IMR-90 (cell line): ENCODE data around the gene CRCP. TPM values are rescaled to one million over a fixed set of nuclear protein-coding genes. Genes with fewer than 3 reads are reported as not detected.
A peak's percentile ranks its signal among the peaks of the same experiment; 100 is the strongest.

Experiments used
- ATAC-seq: fragments of 200-7000 bp; cut with Tn5 transposase; 2 replicates; pipeline ENCODE4 v1.9.1; 2020; ENCODE audit warnings: low read depth, mild to moderate bottlenecking, moderate library complexity
- BruUV-seq: library from RNA; stranded (reverse); fragments of 400-500 nt; replicated peaks from 2 replicates; lab custom pipeline; 2021; lab: Mats Ljungman, UMichigan
- CTCF ChIA-PET: fragments of 300-600 bp; formaldehyde crosslinking; extraction: SDS; loops from one replicate; lab custom pipeline; 2021; ENCODE audit warnings: antibody characterized with exemption; lab: Yijun Ruan, JAX
- POLR2A ChIA-PET: fragments of 300-600 bp; sonication (Branson Sonifier 250); formaldehyde crosslinking; loops from one replicate; lab custom pipeline; 2022; ENCODE audit warnings: antibody characterized with exemption; ENCODE audit not compliant: unreplicated experiment; lab: Charles Lee
- DNase-seq: peaks from one replicate; pipeline ENCODE4 v3.0.0; 2013
- H2AFZ ChIP-seq: replicated peaks from 2 replicates; pipeline ENCODE3; 2013; ENCODE audit warnings: low read length, mild to moderate bottlenecking; ENCODE audit not compliant: poor library complexity
- H2AK5ac ChIP-seq: 2 replicates; pipeline ENCODE4 v1.6.1; 2013; ENCODE audit warnings: low read depth, low read length, inconsistent platforms
- H2AK9ac ChIP-seq: replicated peaks from 2 replicates; pipeline ENCODE3; 2013; ENCODE audit warnings: mild to moderate bottlenecking, low read depth, low read length, moderate library complexity; ENCODE audit not compliant: poor library complexity
- H2BK120ac ChIP-seq: 2 replicates; pipeline ENCODE4 v1.6.1; 2013; ENCODE audit warnings: low read depth, low read length, inconsistent platforms
- H2BK15ac ChIP-seq: 3 replicates; pipeline ENCODE4 v1.6.1; 2013; ENCODE audit warnings: low read depth, low read length, inconsistent platforms
- H2BK20ac ChIP-seq: 2 replicates; pipeline ENCODE4 v1.6.1; 2013; ENCODE audit warnings: low read depth, mild to moderate bottlenecking, inconsistent platforms, low read length, moderate library complexity
- H2BK5ac ChIP-seq: 2 replicates; pipeline ENCODE4 v1.6.1; 2013; ENCODE audit warnings: mild to moderate bottlenecking, low read depth, low read length, inconsistent platforms; ENCODE audit not compliant: poor library complexity, severe bottlenecking
- H3K14ac ChIP-seq: replicated peaks from 2 replicates; pipeline ENCODE4 v1.6.1; 2013; ENCODE audit warnings: low read depth, low read length, inconsistent platforms
- H3K18ac ChIP-seq: 2 replicates; pipeline ENCODE4 v1.6.1; 2013; ENCODE audit warnings: low read depth, low read length, control low read depth
- H3K23ac ChIP-seq: 2 replicates; pipeline ENCODE4 v1.6.1; 2013; ENCODE audit warnings: low read depth, low read length, inconsistent platforms
- H3K27ac ChIP-seq: 2 replicates; pipeline ENCODE4 v1.5.1; 2013; ENCODE audit warnings: mild to moderate bottlenecking, control low read depth, low read length; ENCODE audit not compliant: insufficient read depth
- H3K27me3 ChIP-seq: 2 replicates; pipeline ENCODE4 v1.6.1; 2013; ENCODE audit warnings: low read length; ENCODE audit not compliant: control insufficient read depth, insufficient read depth
- H3K36me3 ChIP-seq: 2 replicates; pipeline ENCODE4 v1.6.1; 2013; ENCODE audit warnings: low read length, mixed read lengths; ENCODE audit not compliant: control insufficient read depth, insufficient read depth
- H3K4ac ChIP-seq: 2 replicates; pipeline ENCODE4 v1.6.1; 2013; ENCODE audit warnings: low read depth, low read length, inconsistent platforms
- H3K4me1 ChIP-seq: 2 replicates; pipeline ENCODE4 v1.6.1; 2013; ENCODE audit warnings: low read length, mixed read lengths; ENCODE audit not compliant: control insufficient read depth, insufficient read depth
- H3K4me2 ChIP-seq: 2 replicates; pipeline ENCODE4 v1.6.1; 2013; ENCODE audit warnings: low read depth, mild to moderate bottlenecking, control low read depth, low read length, moderate library complexity
- H3K4me3 ChIP-seq: 2 replicates; pipeline ENCODE4 v1.5.1; 2013; ENCODE audit warnings: low read depth, mild to moderate bottlenecking, control low read depth, low read length, moderate library complexity; ENCODE audit not compliant: insufficient read depth
- H3K56ac ChIP-seq: 2 replicates; pipeline ENCODE4 v1.6.1; 2013; ENCODE audit warnings: low read length, inconsistent platforms; ENCODE audit not compliant: insufficient read depth; ENCODE audit errors: extremely low read depth
- H3K79me1 ChIP-seq, 2 experiments: 2 replicates each; pipeline ENCODE4 v1.6.1; 2013; ENCODE audit warnings: low read length in 2 of 2, inconsistent platforms in 1 of 2, low read depth in 1 of 2
- H3K9ac ChIP-seq: 2 replicates; pipeline ENCODE4 v1.6.1; 2013; ENCODE audit warnings: low read depth, low read length, control low read depth
- H3K9me1 ChIP-seq: 2 replicates; pipeline ENCODE4 v1.6.1; 2013; ENCODE audit warnings: low read length, inconsistent platforms; ENCODE audit not compliant: insufficient read depth
- H3K9me3 ChIP-seq: 2 replicates; pipeline ENCODE4 v1.6.1; 2013; ENCODE audit warnings: low read length; ENCODE audit not compliant: control insufficient read depth, insufficient read depth
- H4K20me1 ChIP-seq: 2 replicates; pipeline ENCODE4 v1.6.1; 2013; ENCODE audit warnings: low read length, inconsistent platforms; ENCODE audit not compliant: insufficient read depth
- H4K5ac ChIP-seq: 2 replicates; pipeline ENCODE4 v1.6.1; 2013; ENCODE audit warnings: mild to moderate bottlenecking, low read depth, low read length, control low read depth
- H4K8ac ChIP-seq, 2 experiments: 2 replicates each; pipeline ENCODE4 v1.6.1; 2013; ENCODE audit warnings: low read depth in 2 of 2, low read length in 2 of 2, control low read depth in 1 of 2, inconsistent platforms in 1 of 2
- H4K91ac ChIP-seq: 2 replicates; pipeline ENCODE4 v1.6.1; 2013; ENCODE audit warnings: low read depth, low read length, inconsistent platforms; ENCODE audit not compliant: insufficient read depth
- ELK1 ChIP-seq: fragments of 150-350 bp; IDR thresholded peaks from 2 replicates; pipeline ENCODE4 v1.6.1; 2016; ENCODE audit warnings: low read depth, mild to moderate bottlenecking, low read length, moderate library complexity, borderline replicate concordance
- MAFK ChIP-seq: IDR thresholded peaks from 2 replicates; pipeline ENCODE4 v1.6.1; 2012; ENCODE audit warnings: low read depth, low read length, improper control_type of control experiment
- POLR2A ChIP-seq: IDR thresholded peaks from 2 replicates; pipeline ENCODE4 v1.6.1; 2012; ENCODE audit warnings: mild to moderate bottlenecking, low read depth, low read length
- WGBS, 2 experiments: methylation state at CpG; one replicate each; pipeline versions ENCODE4 v1.1.5 to v1.1.7; 2013; ENCODE audit warnings: missing lambda C conversion rate in 2 of 2; ENCODE audit not compliant: insufficient read length in 1 of 2; ENCODE audit errors: extremely low coverage in 2 of 2; 5-methylcytosine and 5-hydroxymethylcytosine counted together
- dilution Hi-C: fragments of 300-500 bp; cut with HindIII; formaldehyde crosslinking; loops from one replicate; pipeline ENCODE4 v1.14.3; 2018; ENCODE audit warnings: low sequenced_read_pairs; ENCODE audit not compliant: unreplicated experiment
- in situ Hi-C: fragments of 300-500 bp; cut with MboI; formaldehyde crosslinking; loops from 3 replicates; pipeline ENCODE4 v1.14.3; 2019; ENCODE audit warnings: low sequenced_read_pairs, inconsistent platforms, mixed read lengths
- intact Hi-C: fragments of 100-400 bp; cut with micrococcal nuclease; formaldehyde crosslinking; loops from 2 replicates; pipeline ENCODE4 v1.10.0; 2022
- polyA plus RNA-seq, 3 experiments: library from polyadenylated mRNA; depleted of rRNA; stranded (reverse); fragments of >200 nt; gene quantifications; 2 replicates each; pipeline ENCODE4 v1.2.3, GENCODE V29; 2012; ENCODE audit warnings: low replicate concordance in 1 of 3
- total RNA-seq: library from RNA; depleted of rRNA; stranded (reverse); fragments of >200 nt; gene quantifications from 2 replicates; pipeline ENCODE4 v1.2.3, GENCODE V29; 2012

Gene CRCP
- total and polyA plus RNA-seq, 2 of the 4 experiments (the other 2 are of a cell fraction), result 22.9 to 37.5 TPM

DNA sequence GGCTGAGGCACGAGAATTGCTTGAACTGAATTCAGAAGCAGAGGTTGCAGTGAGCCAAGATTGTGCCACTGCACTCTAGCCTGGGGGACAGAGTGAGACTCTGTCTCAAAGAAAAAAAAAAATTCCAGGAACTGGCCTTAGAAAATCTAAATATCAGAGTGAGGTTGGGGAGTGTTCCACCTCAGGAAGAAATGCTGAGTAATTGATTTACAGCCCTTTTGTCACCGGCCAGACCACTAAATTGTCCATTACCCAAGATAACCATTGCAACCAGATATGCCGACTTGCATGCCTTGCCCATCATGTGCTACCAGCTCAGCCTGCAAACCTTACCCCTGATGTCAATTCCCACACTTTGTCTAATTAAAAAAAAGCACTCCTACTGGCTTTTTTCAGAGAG lies 42.4 kb downstream of the CRCP start:
- H2AK5ac ChIP-seq, result no peak overlapping the region
- in situ Hi-C loops (no loop called here), intact Hi-C loops (no loop called here), dilution Hi-C loops (no loop called here)
- H3K56ac ChIP-seq, result no peak overlapping the region
- H4K8ac ChIP-seq, result no peak overlapping the region
- no TSS peak for BruUV-seq
- H3K9me1 ChIP-seq, result peaks cover 5% of the 10 kb centered on the region; the same call in 1 of the 2 replicates
- H3K27me3 ChIP-seq, result no peaks in the 10 kb centered on the region
- no peak for DNase-seq
- no peak overlapping the region for H3K23ac ChIP-seq
- H3K14ac ChIP-seq, result no peak overlapping the region
- no peak overlapping the region for H2AFZ ChIP-seq
- no peak overlapping the region for H3K27ac ChIP-seq
- H2BK5ac ChIP-seq, result no peak overlapping the region
- H3K4ac ChIP-seq, result no peak overlapping the region
- ChIA-PET CTCF (no interaction called here), POLR2A (no interaction called here)
- no peak overlapping the region for H3K18ac ChIP-seq
- H4K91ac ChIP-seq, result no peak overlapping the region
- H3K9me3 ChIP-seq, result peaks cover 12% of the 10 kb centered on the region
- peaks cover 23% of the 10 kb centered on the region for H3K36me3 ChIP-seq
- no peak overlapping the region for H3K4me3 ChIP-seq
- H4K20me1 ChIP-seq, result peaks cover 6% of the 10 kb centered on the region
- no peak overlapping the region for H3K4me2 ChIP-seq
- peaks cover 0 to 23% of the 10 kb centered on the region in 2 experiments; a peak in 3 of 4 replicates for H3K79me1 ChIP-seq
- no peak overlapping the region for H2BK15ac ChIP-seq
- H3K4me1 ChIP-seq, result peaks cover 7% of the 10 kb centered on the region
- H2AK9ac ChIP-seq, result no peak overlapping the region
- H2BK20ac ChIP-seq, result no peak overlapping the region
- ATAC-seq, result no peak
- no peak overlapping the region for H3K9ac ChIP-seq
- no peak overlapping the region for H2BK120ac ChIP-seq
- no peak overlapping the region for H4K5ac ChIP-seq
- TF ChIP-seq ELK1, result no peak
- no peak for TF ChIP-seq POLR2A
- TF ChIP-seq MAFK, result peak; percentile 59
- WGBS, 2 experiments, result 94% methylated on average over 3 of the region's 3 CpGs; no CpG with 5 or more reads in 1 of the 2 experiments
